ENCODE data around the gene LIX1L. TPM values are rescaled to one million over a fixed set of nuclear protein-coding genes. Genes with fewer than 3 reads are reported as not detected.

Gene LIX1L
- total RNA-seq, 2 donors from 2014 or later, result 25.7 to 32.3 TPM

GRCh38 chr1:145916745-145917144 is 41.1 kb downstream of the LIX1L start:
- ATAC-seq (no peak), DNase-seq (no peak)
- intact Hi-C loops (cut with DNase I), result no loop called here

- DNase-seq (no peak), ATAC-seq (no peak)
- intact Hi-C loops (cut with DNase I), result no loop called here
These were observed 45.6 kb downstream of the LIX1L start for GRCh38 chr1:145912128-145912641.

GRCh38 chr1:145908653-145909052 is 49.2 kb downstream of the LIX1L start:
- DNase-seq, result no peak
- intact Hi-C loops (cut with DNase I), result no loop called here
- peak in 1 of 2 donors; percentile 18 for ATAC-seq

- ATAC-seq (peak in 1 of 2 donors; percentile 43), DNase-seq (no peak)
- intact Hi-C loops (cut with DNase I), result no loop called here
These were observed 50.7 kb downstream of the LIX1L start for GRCh38 chr1:145906954-145907753.

GRCh38 chr1:145901312-145902021 is 56.4 kb downstream of the LIX1L start:
- DNase-seq (no peak), ATAC-seq (no peak)
- intact Hi-C loops (cut with DNase I), result no loop called here

GRCh38 chr1:145898756-145899155 is 59.1 kb downstream of the LIX1L start:
- DNase-seq, result no peak
- ATAC-seq, result no peak
- intact Hi-C loops (cut with DNase I), result no loop called here

GRCh38 chr1:145897969-145898368 is 59.8 kb downstream of the LIX1L start:
- DNase-seq, result no peak
- no peak for ATAC-seq
- intact Hi-C loops (cut with DNase I), result no loop called here

- ATAC-seq (no peak), DNase-seq (no peak)
- intact Hi-C loops (cut with DNase I), result no loop called here
These were observed 62.3 kb downstream of the LIX1L start for GRCh38 chr1:145895471-145895870.

GRCh38 chr1:145893306-145894055 is 64.3 kb downstream of the LIX1L start:
- DNase-seq (no peak), ATAC-seq (no peak)
- intact Hi-C loops (cut with DNase I), result loop anchor here (5.0 kb wide), 2 partner anchors 64 to 119 kb away; partner anchors contain the start of gene LIX1L (in 1 of the 2)

- intact Hi-C loops (cut with DNase I), result loop anchor here (5.0 kb wide), 2 partner anchors 65 to 120 kb away; partner anchors contain the start of gene LIX1L (in 1 of the 2)
- ATAC-seq, result peak; percentile 10 to 27
- DNase-seq, result no peak
These were observed 65.2 kb downstream of the LIX1L start for GRCh38 chr1:145892486-145893087.

GRCh38 chr1:145891587-145892485 is 66.0 kb downstream of the LIX1L start:
- DNase-seq (peak; percentile 93), ATAC-seq (peak; percentile 93)
- intact Hi-C loops (cut with DNase I), result loop anchor here (5.0 kb wide), 2 partner anchors 65 to 120 kb away; partner anchors contain the start of gene LIX1L (in 1 of the 2)

GRCh38 chr1:145891143-145891542 is 66.7 kb downstream of the LIX1L start:
- ATAC-seq, result peak in 1 of 2 donors; percentile 17
- intact Hi-C loops (cut with DNase I), result loop anchor here (5.0 kb wide), 2 partner anchors 66 to 121 kb away; partner anchors contain the start of gene LIX1L (in 1 of the 2)
- no peak for DNase-seq

GRCh38 chr1:145889722-145890121 is 68.1 kb downstream of the LIX1L start:
- intact Hi-C loops (cut with DNase I), result loop anchor here (5.0 kb wide), 2 partner anchors 68 to 123 kb away; partner anchors contain the start of gene LIX1L (in 1 of the 2)
- no peak for ATAC-seq
- DNase-seq, result no peak

GRCh38 chr1:145887631-145888030 is 70.2 kb downstream of the LIX1L start:
- DNase-seq (no peak), ATAC-seq (no peak)
- intact Hi-C loops (cut with DNase I), result no loop called here

GRCh38 chr1:145886816-145887215 is 71.0 kb downstream of the LIX1L start:
- DNase-seq (no peak), ATAC-seq (no peak)
- intact Hi-C loops (cut with DNase I), result no loop called here

- ATAC-seq (peak; percentile 3 to 21), DNase-seq (no peak)
- intact Hi-C loops (cut with DNase I), result no loop called here
These were observed 71.4 kb downstream of the LIX1L start for GRCh38 chr1:145886390-145886789.

- DNase-seq (peak; percentile 91), ATAC-seq (peak; percentile 96 to 98)
- intact Hi-C loops (cut with DNase I), result no loop called here
These were observed 72.0 kb downstream of the LIX1L start, which contains the start of gene ANKRD35 for GRCh38 chr1:145885738-145886287. ANKRD35 (minus strand) TSS chr1:145885866; CDS start chr1:145885758, 108 bp downstream.
